Measurements from ENCODE around the gene LTB4R2.
A peak's percentile ranks its signal among the peaks of the same experiment; 100 is the strongest.

DNA sequence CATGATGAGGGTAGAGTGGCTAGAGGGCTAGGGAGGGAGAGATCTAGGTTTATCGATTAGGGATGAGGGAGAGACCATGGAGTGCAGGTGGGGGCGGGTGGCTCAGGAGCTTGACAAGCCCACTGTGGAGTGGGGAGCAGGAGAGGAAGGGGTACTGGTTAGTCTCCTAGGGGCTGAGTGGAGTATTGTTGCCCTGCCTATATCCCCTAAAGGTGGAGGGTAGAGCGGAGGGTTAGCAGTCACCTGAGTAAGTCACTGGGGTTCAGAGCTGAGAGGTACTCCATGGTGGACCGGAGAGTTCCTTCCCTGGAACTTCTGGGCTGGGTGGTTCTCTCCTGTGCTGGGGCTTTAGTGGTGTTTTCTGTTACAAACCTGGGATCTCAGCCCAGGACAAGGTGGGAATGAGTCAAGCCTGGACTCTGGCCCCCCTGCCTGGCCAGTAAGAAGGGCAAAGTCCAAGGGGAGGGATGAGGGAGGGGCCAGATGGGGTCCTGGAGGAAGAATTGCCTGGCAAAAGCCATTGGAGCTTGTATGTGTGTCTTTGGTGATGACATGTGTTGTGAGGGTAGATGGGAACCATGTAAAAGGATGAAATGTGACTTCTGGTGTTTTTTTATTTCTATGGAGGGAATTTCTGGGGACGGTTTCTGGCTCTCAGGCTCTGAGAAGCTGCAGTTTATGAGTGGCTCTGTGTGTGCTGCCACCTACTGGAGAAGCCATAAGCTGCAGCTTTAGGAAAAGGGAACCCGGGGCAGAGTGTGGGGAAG lies 2.2 kb upstream of the LTB4R2 start, which contains the start of gene CIDEB:
- TF ChIP-seq, protein P1, sequence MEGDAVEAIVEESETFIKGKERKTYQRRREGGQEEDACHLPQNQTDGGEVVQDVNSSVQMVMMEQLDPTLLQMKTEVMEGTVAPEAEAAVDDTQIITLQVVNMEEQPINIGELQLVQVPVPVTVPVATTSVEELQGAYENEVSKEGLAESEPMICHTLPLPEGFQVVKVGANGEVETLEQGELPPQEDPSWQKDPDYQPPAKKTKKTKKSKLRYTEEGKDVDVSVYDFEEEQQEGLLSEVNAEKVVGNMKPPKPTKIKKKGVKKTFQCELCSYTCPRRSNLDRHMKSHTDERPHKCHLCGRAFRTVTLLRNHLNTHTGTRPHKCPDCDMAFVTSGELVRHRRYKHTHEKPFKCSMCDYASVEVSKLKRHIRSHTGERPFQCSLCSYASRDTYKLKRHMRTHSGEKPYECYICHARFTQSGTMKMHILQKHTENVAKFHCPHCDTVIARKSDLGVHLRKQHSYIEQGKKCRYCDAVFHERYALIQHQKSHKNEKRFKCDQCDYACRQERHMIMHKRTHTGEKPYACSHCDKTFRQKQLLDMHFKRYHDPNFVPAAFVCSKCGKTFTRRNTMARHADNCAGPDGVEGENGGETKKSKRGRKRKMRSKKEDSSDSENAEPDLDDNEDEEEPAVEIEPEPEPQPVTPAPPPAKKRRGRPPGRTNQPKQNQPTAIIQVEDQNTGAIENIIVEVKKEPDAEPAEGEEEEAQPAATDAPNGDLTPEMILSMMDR (conservative IDR thresholded peaks at IDR 0.05 in 1 of 2, IDR thresholded peaks at IDR 0.05 in 1 of 2; ENCODE audit: low read depth in 1 of 2, low read length in 2 of 2) = peak; percentile 94 to 97
- TF ChIP-seq EZH2 (IDR thresholded peaks at IDR 0.05; ENCODE audit: low read length, missing control alignments) = no peak
